HEK293 (cell line): ENCODE data around the gene PRR5.

Experiments
- CTCF ChIA-PET: fragments of 350-600 bp; formaldehyde crosslinking; extraction: SDS; loops from one replicate; lab custom pipeline; 2021; ENCODE audit warnings: antibody characterized with exemption; lab: Yijun Ruan, JAX
- POLR2A ChIA-PET: fragments of 300-600 bp; formaldehyde crosslinking; extraction: SDS; loops from one replicate; lab custom pipeline; 2020; ENCODE audit warnings: antibody characterized with exemption, inconsistent platforms; lab: Yijun Ruan, JAX
- H3K27ac ChIP-seq: fragments of 200-500 bp; sonication (Bioruptor generic); 2 replicates; pipeline ENCODE4 v1.5.1; 2014; ENCODE audit warnings: low read depth, low read length, control low read depth, inconsistent platforms; ENCODE audit errors: extremely low read depth
- H3K36me3 ChIP-seq, 2 experiments: fragments of 200-500 bp in 1 of 2; sonication (Bioruptor generic) in 1 of 2; 1 replicate in 1 of 2; 2 replicates in 1 of 2; pipeline ENCODE4 v1.5.1; 2014 to 2017; ENCODE audit warnings: inconsistent platforms in 2 of 2, low read length in 2 of 2; ENCODE audit not compliant: control insufficient read depth in 2 of 2, insufficient read depth in 1 of 2
- H3K4me1 ChIP-seq: fragments of 200-500 bp; sonication (Bioruptor generic); 2 replicates; pipeline ENCODE4 v1.5.1; 2014; ENCODE audit warnings: mild to moderate bottlenecking, low read length, inconsistent platforms; ENCODE audit not compliant: control insufficient read depth, insufficient read depth
- H3K4me3 ChIP-seq: 2 replicates; pipeline ENCODE4 v1.5.1; 2011; ENCODE audit warnings: low read depth, mild to moderate bottlenecking, control low read depth, low read length, moderate library complexity
- H3K9me3 ChIP-seq: fragments of 200-500 bp; sonication (Bioruptor generic); 2 replicates; pipeline ENCODE4 v1.5.1; 2014; ENCODE audit warnings: low read depth, low read length, inconsistent platforms; ENCODE audit not compliant: control insufficient read depth, insufficient read depth
- BCL6B ChIP-seq: fragments of 450-650 bp; formaldehyde crosslinking; IDR thresholded peaks from 2 replicates; pipeline ENCODE4 v1.5.1; 2017; ENCODE audit warnings: missing biosample characterization, missing genetic modification characterization
- GLI2 ChIP-seq: fragments of 450-650 bp; formaldehyde crosslinking; IDR thresholded peaks from 2 replicates; pipeline ENCODE4; 2017; ENCODE audit warnings: missing biosample characterization, missing genetic modification characterization, low read depth, borderline replicate concordance
- GLI4 ChIP-seq: fragments of 450-650 bp; formaldehyde crosslinking; IDR thresholded peaks from 2 replicates; pipeline ENCODE4 v1.5.1; 2016; ENCODE audit warnings: missing biosample characterization, missing genetic modification characterization
- HOXA7 ChIP-seq: sonication (generic); formaldehyde crosslinking; IDR thresholded peaks from 2 replicates; pipeline ENCODE4 v1.8.1; 2022; ENCODE audit warnings: missing genetic modification reagents, borderline replicate concordance
- HOXD13 ChIP-seq: sonication (generic); formaldehyde crosslinking; IDR thresholded peaks from 2 replicates; pipeline ENCODE4 v1.8.0; 2022; ENCODE audit warnings: missing genetic modification reagents, borderline replicate concordance
- KLF7 ChIP-seq: fragments of 450-650 bp; formaldehyde crosslinking; IDR thresholded peaks from 2 replicates; pipeline ENCODE4 v1.5.1; 2016; ENCODE audit warnings: missing biosample characterization, missing genetic modification characterization, borderline replicate concordance
- ZBTB1 ChIP-seq: fragments of 450-650 bp; formaldehyde crosslinking; IDR thresholded peaks from 2 replicates; pipeline ENCODE4 v1.5.1; 2016; ENCODE audit warnings: missing biosample characterization, missing genetic modification characterization
- ZBTB26 ChIP-seq: fragments of 450-650 bp; formaldehyde crosslinking; optimal IDR thresholded peaks from 2 replicates; pipeline ENCODE3; 2016; ENCODE audit warnings: missing biosample characterization, mild to moderate bottlenecking, missing genetic modification characterization
- ZBTB8A ChIP-seq: fragments of 450-650 bp; formaldehyde crosslinking; IDR thresholded peaks from 2 replicates; pipeline ENCODE4 v1.5.1; 2016; ENCODE audit warnings: missing biosample characterization, missing genetic modification characterization
- ZNF10 ChIP-seq: fragments of 450-650 bp; formaldehyde crosslinking; IDR thresholded peaks from 2 replicates; pipeline ENCODE4 v1.5.1; 2017; ENCODE audit warnings: missing biosample characterization, missing genetic modification characterization
- ZNF155 ChIP-seq: fragments of 450-650 bp; formaldehyde crosslinking; IDR thresholded peaks from 2 replicates; pipeline ENCODE4 v1.5.1; 2016; ENCODE audit warnings: missing biosample characterization, missing genetic modification characterization
- ZNF221 ChIP-seq: fragments of 450-650 bp; formaldehyde crosslinking; IDR thresholded peaks from 2 replicates; pipeline ENCODE4 v1.5.1; 2017; ENCODE audit warnings: missing biosample characterization, missing genetic modification characterization, borderline replicate concordance
- ZNF23 ChIP-seq: fragments of 450-650 bp; formaldehyde crosslinking; IDR thresholded peaks from 2 replicates; pipeline ENCODE4 v1.5.1; 2016; ENCODE audit warnings: missing biosample characterization, missing genetic modification characterization, borderline replicate concordance
- ZNF26 ChIP-seq: fragments of 450-650 bp; formaldehyde crosslinking; IDR thresholded peaks from 2 replicates; pipeline ENCODE4 v1.5.1; 2016; ENCODE audit warnings: missing biosample characterization, missing genetic modification characterization
- ZNF362 ChIP-seq: fragments of 450-650 bp; formaldehyde crosslinking; IDR thresholded peaks from 2 replicates; pipeline ENCODE4 v1.5.1; 2016; ENCODE audit warnings: missing biosample characterization, missing genetic modification characterization
- ZNF426 ChIP-seq: fragments of 450-650 bp; formaldehyde crosslinking; IDR thresholded peaks from 2 replicates; pipeline ENCODE4 v1.5.1; 2017; ENCODE audit warnings: missing biosample characterization, missing genetic modification characterization, mild to moderate bottlenecking, inconsistent platforms, moderate library complexity
- ZNF433 ChIP-seq: fragments of 450-650 bp; formaldehyde crosslinking; IDR thresholded peaks from 2 replicates; pipeline ENCODE4 v1.5.1; 2016; ENCODE audit warnings: missing biosample characterization, missing genetic modification characterization, low read depth
- ZNF529 ChIP-seq: fragments of 450-650 bp; formaldehyde crosslinking; IDR thresholded peaks from 2 replicates; pipeline ENCODE4 v1.5.1; 2017; ENCODE audit warnings: missing genetic modification characterization, missing biosample characterization; ENCODE audit not compliant: insufficient replicate concordance
- ZNF610 ChIP-seq: fragments of 450-650 bp; formaldehyde crosslinking; IDR thresholded peaks from 2 replicates; pipeline ENCODE4 v1.5.1; 2016; ENCODE audit warnings: missing biosample characterization, missing genetic modification characterization, borderline replicate concordance
- ZNF768 ChIP-seq: fragments of 450-650 bp; formaldehyde crosslinking; IDR thresholded peaks from 2 replicates; pipeline ENCODE4 v1.5.1; 2018; ENCODE audit warnings: missing biosample characterization, mild to moderate bottlenecking, missing genetic modification characterization
- ZNF791 ChIP-seq: fragments of 450-650 bp; formaldehyde crosslinking; IDR thresholded peaks from 2 replicates; pipeline ENCODE4 v1.5.1; 2016; ENCODE audit warnings: missing biosample characterization, missing genetic modification characterization
- TF ChIP-seq, protein P1 (sequence below): fragments of 450-650 bp; IDR thresholded peaks from 2 replicates; pipeline ENCODE4 v1.5.1; 2018; ENCODE audit warnings: missing biosample characterization, mild to moderate bottlenecking, missing genetic modification characterization
- TF ChIP-seq, protein P2 (sequence below): fragments of 450-650 bp; formaldehyde crosslinking; IDR thresholded peaks from 2 replicates; pipeline ENCODE4 v1.5.1; 2016; ENCODE audit warnings: missing biosample characterization, missing genetic modification characterization, borderline replicate concordance
- TF ChIP-seq, protein P3 (sequence below): fragments of 450-650 bp; formaldehyde crosslinking; IDR thresholded peaks from 2 replicates; pipeline ENCODE4 v1.5.1; 2016; ENCODE audit warnings: missing biosample characterization, missing genetic modification characterization

The PRR5 gene

GRCh38 chr22:44697423-44698141 lies 4.4 kb upstream of the PRR5 start:
- POLR2A ChIA-PET = no interaction called here
- Histone ChIP-seq H3K27ac (no peak overlapping the region), H3K4me1 (no peaks in the 10 kb centered on the region), H3K4me3 (no peak overlapping the region), H3K9me3 (no peaks in the 10 kb centered on the region), H3K36me3 (no peaks in the 10 kb centered on the region)
- CTCF ChIA-PET = interaction anchor here (0.6 to 6.0 kb wide), 20 partner anchors 8 to 1237 kb away, joined by 3 to 70 read pairs (median 4); no protein-coding TSS in a partner anchor
- TF ChIP-seq, protein P1, sequence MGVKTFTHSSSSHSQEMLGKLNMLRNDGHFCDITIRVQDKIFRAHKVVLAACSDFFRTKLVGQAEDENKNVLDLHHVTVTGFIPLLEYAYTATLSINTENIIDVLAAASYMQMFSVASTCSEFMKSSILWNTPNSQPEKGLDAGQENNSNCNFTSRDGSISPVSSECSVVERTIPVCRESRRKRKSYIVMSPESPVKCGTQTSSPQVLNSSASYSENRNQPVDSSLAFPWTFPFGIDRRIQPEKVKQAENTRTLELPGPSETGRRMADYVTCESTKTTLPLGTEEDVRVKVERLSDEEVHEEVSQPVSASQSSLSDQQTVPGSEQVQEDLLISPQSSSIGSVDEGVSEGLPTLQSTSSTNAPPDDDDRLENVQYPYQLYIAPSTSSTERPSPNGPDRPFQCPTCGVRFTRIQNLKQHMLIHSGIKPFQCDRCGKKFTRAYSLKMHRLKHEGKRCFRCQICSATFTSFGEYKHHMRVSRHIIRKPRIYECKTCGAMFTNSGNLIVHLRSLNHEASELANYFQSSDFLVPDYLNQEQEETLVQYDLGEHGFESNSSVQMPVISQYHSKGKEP (tag by site-specific recombination) = no peak
- TF ChIP-seq ZNF768 (no peak), GLI4 (tag by site-specific recombination) (0 out of 2 replicates have a peak, but pooled peaks have one; percentile 61), ZNF362 (tag by site-specific recombination) (no peak), ZNF610 (no peak), ZNF26 (tag by site-specific recombination) (no peak), HOXD13 (CRISPR knock-in tag) (no peak), BCL6B (tag by site-specific recombination) (no peak), ZNF426 (tag by site-specific recombination) (no peak), KLF7 (peak; percentile 65; the same call in 1 of the 2 replicates), ZBTB1 (tag by site-specific recombination) (no peak), ZBTB8A (tag by site-specific recombination) (0 out of 2 replicates have a peak, but pooled peaks have one; percentile 36), ZNF23 (no peak), ZNF433 (no peak), ZNF529 (tag by site-specific recombination) (no peak), HOXA7 (CRISPR knock-in tag) (no peak), ZBTB26 (no peak), ZNF10 (tag by site-specific recombination) (no peak), GLI2 (tag by site-specific recombination) (no peak), ZNF155 (tag by site-specific recombination) (no peak), ZNF791 (no peak), ZNF221 (tag by site-specific recombination) (no peak)
- TF ChIP-seq, protein P2, sequence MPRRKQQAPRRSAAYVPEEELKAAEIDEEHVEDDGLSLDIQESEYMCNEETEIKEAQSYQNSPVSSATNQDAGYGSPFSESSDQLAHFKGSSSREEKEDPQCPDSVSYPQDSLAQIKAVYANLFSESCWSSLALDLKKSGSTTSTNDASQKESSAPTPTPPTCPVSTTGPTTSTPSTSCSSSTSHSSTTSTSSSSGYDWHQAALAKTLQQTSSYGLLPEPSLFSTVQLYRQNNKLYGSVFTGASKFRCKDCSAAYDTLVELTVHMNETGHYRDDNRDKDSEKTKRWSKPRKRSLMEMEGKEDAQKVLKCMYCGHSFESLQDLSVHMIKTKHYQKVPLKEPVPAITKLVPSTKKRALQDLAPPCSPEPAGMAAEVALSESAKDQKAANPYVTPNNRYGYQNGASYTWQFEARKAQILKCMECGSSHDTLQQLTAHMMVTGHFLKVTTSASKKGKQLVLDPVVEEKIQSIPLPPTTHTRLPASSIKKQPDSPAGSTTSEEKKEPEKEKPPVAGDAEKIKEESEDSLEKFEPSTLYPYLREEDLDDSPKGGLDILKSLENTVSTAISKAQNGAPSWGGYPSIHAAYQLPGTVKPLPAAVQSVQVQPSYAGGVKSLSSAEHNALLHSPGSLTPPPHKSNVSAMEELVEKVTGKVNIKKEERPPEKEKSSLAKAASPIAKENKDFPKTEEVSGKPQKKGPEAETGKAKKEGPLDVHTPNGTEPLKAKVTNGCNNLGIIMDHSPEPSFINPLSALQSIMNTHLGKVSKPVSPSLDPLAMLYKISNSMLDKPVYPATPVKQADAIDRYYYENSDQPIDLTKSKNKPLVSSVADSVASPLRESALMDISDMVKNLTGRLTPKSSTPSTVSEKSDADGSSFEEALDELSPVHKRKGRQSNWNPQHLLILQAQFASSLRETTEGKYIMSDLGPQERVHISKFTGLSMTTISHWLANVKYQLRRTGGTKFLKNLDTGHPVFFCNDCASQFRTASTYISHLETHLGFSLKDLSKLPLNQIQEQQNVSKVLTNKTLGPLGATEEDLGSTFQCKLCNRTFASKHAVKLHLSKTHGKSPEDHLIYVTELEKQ = no peak
- TF ChIP-seq, protein P3, sequence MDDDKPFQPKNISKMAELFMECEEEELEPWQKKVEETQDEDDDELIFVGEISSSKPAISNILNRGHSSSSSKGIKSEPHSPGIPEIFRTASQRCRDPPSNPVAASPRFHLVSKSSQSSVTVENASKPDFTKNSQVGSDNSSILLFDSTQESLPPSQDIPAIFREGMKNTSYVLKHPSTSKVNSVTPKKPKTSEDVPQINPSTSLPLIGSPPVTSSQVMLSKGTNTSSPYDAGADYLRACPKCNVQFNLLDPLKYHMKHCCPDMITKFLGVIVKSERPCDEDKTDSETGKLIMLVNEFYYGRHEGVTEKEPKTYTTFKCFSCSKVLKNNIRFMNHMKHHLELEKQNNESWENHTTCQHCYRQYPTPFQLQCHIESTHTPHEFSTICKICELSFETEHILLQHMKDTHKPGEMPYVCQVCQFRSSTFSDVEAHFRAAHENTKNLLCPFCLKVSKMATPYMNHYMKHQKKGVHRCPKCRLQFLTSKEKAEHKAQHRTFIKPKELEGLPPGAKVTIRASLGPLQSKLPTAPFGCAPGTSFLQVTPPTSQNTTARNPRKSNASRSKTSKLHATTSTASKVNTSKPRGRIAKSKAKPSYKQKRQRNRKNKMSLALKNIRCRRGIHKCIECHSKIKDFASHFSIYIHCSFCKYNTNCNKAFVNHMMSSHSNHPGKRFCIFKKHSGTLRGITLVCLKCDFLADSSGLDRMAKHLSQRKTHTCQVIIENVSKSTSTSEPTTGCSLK (tag by site-specific recombination) = no peak
